ENCODE measurements around the gene RHBDD1.

Gene RHBDD1

DNA sequence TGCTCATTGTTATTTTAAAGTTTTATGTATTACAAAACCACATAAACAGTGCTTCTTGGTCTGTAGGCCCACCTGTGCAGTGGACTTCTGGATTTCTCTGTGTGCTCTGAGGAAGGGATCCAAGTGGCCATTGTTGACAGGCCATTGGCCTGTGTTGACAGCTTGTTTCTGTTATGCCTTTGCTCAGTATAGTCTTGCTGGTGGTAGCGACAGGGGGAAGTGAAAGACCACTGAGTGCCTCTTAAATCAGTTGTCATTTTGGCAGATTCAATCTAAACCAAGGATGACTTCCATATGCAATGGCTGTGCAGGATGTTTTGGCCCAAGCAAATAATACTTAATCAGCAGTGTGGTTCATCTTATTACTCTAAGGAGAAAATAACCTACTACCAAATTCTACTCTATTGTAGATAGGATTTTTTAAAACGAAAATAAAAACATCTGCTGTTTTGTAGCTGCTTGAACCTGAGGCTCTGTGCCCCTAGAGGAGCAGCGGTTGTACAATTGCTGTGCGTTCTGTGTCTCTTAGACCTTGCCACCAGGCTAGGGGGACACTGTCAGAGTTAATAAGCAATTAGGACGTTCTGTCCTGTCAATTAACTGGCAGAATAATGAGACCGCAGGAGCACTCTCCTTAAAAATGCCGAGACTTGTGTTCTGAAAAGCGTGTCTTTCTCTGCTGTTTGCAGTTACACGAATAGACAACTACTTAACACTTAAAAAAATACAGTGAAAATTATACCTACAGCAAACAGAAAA is 108.2 kb downstream of the RHBDD1 start:
- no peaks in the 10 kb centered on the region for H4K20me1 ChIP-seq (ENCODE audit: control insufficient read depth, insufficient read depth, low read depth, low read length)
- no peaks in the 10 kb centered on the region for H3K79me2 ChIP-seq (ENCODE audit: control insufficient read depth, low read length)
- no peak for TF ChIP-seq EZH2phosphoT487 (IDR thresholded peaks at IDR 0.05; ENCODE audit: borderline replicate concordance, low read length)
- peaks cover 14% of the 10 kb centered on the region for H3K4me1 ChIP-seq (ENCODE audit: control insufficient read depth, low read length)
- no peak overlapping the region for H3K4me3 ChIP-seq (ENCODE audit: low read length)
- H3K36me3 ChIP-seq (ENCODE audit: control insufficient read depth, low read length): peaks cover 5% of the 10 kb centered on the region; the same call in 1 of the 2 replicates
- peak overlapping the region; percentile 19 for H3K27ac ChIP-seq (ENCODE audit: low read depth, low read length)
- H3K4me2 ChIP-seq (ENCODE audit: low read length): no peak overlapping the region
- no peaks in the 10 kb centered on the region for H3K9me2 ChIP-seq (replicated peaks; ENCODE audit: control insufficient read depth, low read length)
- H3K27me3 ChIP-seq (ENCODE audit: control insufficient read depth, low read length): no peaks in the 10 kb centered on the region
- H3F3A ChIP-seq (ENCODE audit: control insufficient read depth, insufficient read depth): no peaks in the 10 kb centered on the region
- no peaks in the 10 kb centered on the region for H3K9me3 ChIP-seq (ENCODE audit: control insufficient read depth, insufficient read depth, low read length)

DNA sequence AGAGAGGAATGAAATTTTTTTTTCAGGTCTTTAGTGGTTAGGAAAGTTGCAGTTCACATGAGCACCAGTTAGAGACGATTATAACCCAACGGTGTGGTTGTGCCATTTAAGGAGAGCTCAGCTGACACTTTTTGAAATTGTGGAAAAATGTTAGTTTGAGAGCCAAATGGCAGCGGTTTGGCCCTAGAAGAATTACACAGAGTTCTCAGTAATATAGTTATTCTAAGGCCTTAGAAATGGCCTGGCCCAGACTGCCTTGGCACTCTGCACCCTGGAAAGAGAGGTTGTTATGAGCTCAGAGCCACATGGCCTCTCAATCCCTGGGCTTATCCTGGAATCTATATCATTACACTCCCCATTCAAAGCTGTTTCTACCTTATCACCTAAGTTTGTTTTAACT is 117.4 kb downstream of the RHBDD1 start:
- no peaks in the 10 kb centered on the region for H4K20me1 ChIP-seq (ENCODE audit: control insufficient read depth, insufficient read depth, low read depth, low read length)
- H3K79me2 ChIP-seq (ENCODE audit: control insufficient read depth, low read length): no peaks in the 10 kb centered on the region
- no peaks in the 10 kb centered on the region for H3K36me3 ChIP-seq (ENCODE audit: control insufficient read depth, low read length)
- TF ChIP-seq, protein P1, sequence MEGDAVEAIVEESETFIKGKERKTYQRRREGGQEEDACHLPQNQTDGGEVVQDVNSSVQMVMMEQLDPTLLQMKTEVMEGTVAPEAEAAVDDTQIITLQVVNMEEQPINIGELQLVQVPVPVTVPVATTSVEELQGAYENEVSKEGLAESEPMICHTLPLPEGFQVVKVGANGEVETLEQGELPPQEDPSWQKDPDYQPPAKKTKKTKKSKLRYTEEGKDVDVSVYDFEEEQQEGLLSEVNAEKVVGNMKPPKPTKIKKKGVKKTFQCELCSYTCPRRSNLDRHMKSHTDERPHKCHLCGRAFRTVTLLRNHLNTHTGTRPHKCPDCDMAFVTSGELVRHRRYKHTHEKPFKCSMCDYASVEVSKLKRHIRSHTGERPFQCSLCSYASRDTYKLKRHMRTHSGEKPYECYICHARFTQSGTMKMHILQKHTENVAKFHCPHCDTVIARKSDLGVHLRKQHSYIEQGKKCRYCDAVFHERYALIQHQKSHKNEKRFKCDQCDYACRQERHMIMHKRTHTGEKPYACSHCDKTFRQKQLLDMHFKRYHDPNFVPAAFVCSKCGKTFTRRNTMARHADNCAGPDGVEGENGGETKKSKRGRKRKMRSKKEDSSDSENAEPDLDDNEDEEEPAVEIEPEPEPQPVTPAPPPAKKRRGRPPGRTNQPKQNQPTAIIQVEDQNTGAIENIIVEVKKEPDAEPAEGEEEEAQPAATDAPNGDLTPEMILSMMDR (IDR thresholded peaks at IDR 0.05; ENCODE audit: low read depth, low read length, poor library complexity, severe bottlenecking): no peak
- TF ChIP-seq EZH2phosphoT487 (IDR thresholded peaks at IDR 0.05; ENCODE audit: borderline replicate concordance, low read length): no peak
- H3K4me1 ChIP-seq (ENCODE audit: control insufficient read depth, low read length): no peaks in the 10 kb centered on the region; the same call in 1 of the 2 replicates
- no peak overlapping the region for H3K27ac ChIP-seq (ENCODE audit: low read depth, low read length)
- H3K9me2 ChIP-seq (replicated peaks; ENCODE audit: control insufficient read depth, low read length): no peaks in the 10 kb centered on the region
- H3K4me3 ChIP-seq (ENCODE audit: low read length): no peak overlapping the region
- H3K4me2 ChIP-seq (ENCODE audit: low read length): no peak overlapping the region
- no peaks in the 10 kb centered on the region for H3K9me3 ChIP-seq (ENCODE audit: control insufficient read depth, insufficient read depth, low read length)
- no peaks in the 10 kb centered on the region for H3K27me3 ChIP-seq (ENCODE audit: control insufficient read depth, low read length)
- H3F3A ChIP-seq (ENCODE audit: control insufficient read depth, insufficient read depth): no peaks in the 10 kb centered on the region

DNA sequence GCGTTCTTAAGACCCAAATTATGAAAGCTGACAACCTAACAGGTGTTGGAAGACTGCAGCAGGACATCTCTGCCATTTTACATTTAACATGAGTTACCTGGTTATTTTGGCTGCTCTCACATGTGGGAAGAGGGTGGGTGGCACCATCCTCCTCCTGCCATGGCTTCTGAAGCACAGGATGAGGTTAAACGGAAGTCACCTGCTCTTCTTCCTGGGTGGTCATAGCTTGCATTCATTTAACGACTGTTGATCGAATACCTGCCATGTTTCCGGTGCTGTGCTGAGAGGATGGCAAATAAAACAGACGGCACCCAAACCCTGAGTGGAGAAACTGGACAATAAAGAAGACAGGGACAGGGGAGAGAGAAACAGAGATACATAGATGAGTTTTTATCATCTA is 118.0 kb downstream of the RHBDD1 start:
- Histone ChIP-seq H3K27me3 (ENCODE audit: control insufficient read depth, low read length) (no peaks in the 10 kb centered on the region), H3K27ac (ENCODE audit: low read depth, low read length) (no peak overlapping the region), H3K4me3 (ENCODE audit: low read length) (no peak overlapping the region), H3F3A (ENCODE audit: control insufficient read depth, insufficient read depth) (no peaks in the 10 kb centered on the region), H3K9me3 (ENCODE audit: control insufficient read depth, insufficient read depth, low read length) (no peaks in the 10 kb centered on the region), H4K20me1 (ENCODE audit: control insufficient read depth, insufficient read depth, low read depth, low read length) (no peaks in the 10 kb centered on the region), H3K4me2 (ENCODE audit: low read length) (no peak overlapping the region), H3K79me2 (ENCODE audit: control insufficient read depth, low read length) (no peaks in the 10 kb centered on the region), H3K4me1 (ENCODE audit: control insufficient read depth, low read length) (no peaks in the 10 kb centered on the region; the same call in 1 of the 2 replicates), H3K36me3 (ENCODE audit: control insufficient read depth, low read length) (no peaks in the 10 kb centered on the region), H3K9me2 (replicated peaks; ENCODE audit: control insufficient read depth, low read length) (no peaks in the 10 kb centered on the region)
- no peak for TF ChIP-seq EZH2phosphoT487 (IDR thresholded peaks at IDR 0.05; ENCODE audit: borderline replicate concordance, low read length)
- TF ChIP-seq, protein P1 (IDR thresholded peaks at IDR 0.05; ENCODE audit: low read depth, low read length, poor library complexity, severe bottlenecking): no peak

DNA sequence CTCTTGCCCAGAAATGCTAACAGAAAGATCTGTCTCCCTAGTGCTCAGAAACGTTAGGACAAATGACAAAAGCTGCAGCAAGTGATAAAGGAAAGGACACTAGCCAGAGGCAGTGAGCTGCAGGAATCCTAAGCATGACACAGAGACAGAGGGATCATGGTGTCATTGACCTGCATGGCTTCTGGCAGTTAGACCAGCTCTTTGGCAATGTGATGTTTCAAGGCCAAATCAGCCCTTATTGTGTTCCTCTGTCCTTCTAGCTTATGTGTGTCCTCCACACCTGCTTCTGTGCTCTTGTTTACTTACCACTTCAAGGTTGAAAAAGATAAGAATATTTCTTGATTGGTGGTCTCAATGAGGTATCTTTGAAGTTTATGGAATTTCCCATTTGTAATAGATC is 120.8 kb downstream of the RHBDD1 start:
- no peak overlapping the region for H3K27ac ChIP-seq (ENCODE audit: low read depth, low read length)
- TF ChIP-seq, protein P1 (IDR thresholded peaks at IDR 0.05; ENCODE audit: low read depth, low read length, poor library complexity, severe bottlenecking): no peak
- TF ChIP-seq EZH2phosphoT487 (IDR thresholded peaks at IDR 0.05; ENCODE audit: borderline replicate concordance, low read length): no peak
- H3K27me3 ChIP-seq (ENCODE audit: control insufficient read depth, low read length): no peaks in the 10 kb centered on the region
- H3K9me3 ChIP-seq (ENCODE audit: control insufficient read depth, insufficient read depth, low read length): no peaks in the 10 kb centered on the region
- no peaks in the 10 kb centered on the region for H3K79me2 ChIP-seq (ENCODE audit: control insufficient read depth, low read length)
- H3K4me2 ChIP-seq (ENCODE audit: low read length): no peak overlapping the region
- no peaks in the 10 kb centered on the region; the same call in 1 of the 2 replicates for H3K4me1 ChIP-seq (ENCODE audit: control insufficient read depth, low read length)
- H3F3A ChIP-seq (ENCODE audit: control insufficient read depth, insufficient read depth): no peaks in the 10 kb centered on the region
- H3K4me3 ChIP-seq (ENCODE audit: low read length): no peak overlapping the region
- H3K9me2 ChIP-seq (replicated peaks; ENCODE audit: control insufficient read depth, low read length): no peaks in the 10 kb centered on the region
- H3K36me3 ChIP-seq (ENCODE audit: control insufficient read depth, low read length): no peaks in the 10 kb centered on the region
- no peaks in the 10 kb centered on the region for H4K20me1 ChIP-seq (ENCODE audit: control insufficient read depth, insufficient read depth, low read depth, low read length)
